Gastrocnemius medialis (tissue), 4 donors: ENCODE data around the gene CASS4. TPM values are rescaled to one million over a fixed set of nuclear protein-coding genes. Genes with fewer than 3 reads are reported as not detected.
"Not testable (repeated sequence)": the region's sequence is repeated elsewhere in the genome, so short reads cannot be mapped to it uniquely, and the experiment has no call there.

ENCODE experiments used
- ATAC-seq, 2 donors: fragments of 150-250 bp; one replicate each; pipeline ENCODE4 v1.9.1; 2016
- DNase-seq, 2 donors: peaks; one replicate each; pipeline ENCODE4 v3.0.0-alpha.2; 2019
- H3K27ac ChIP-seq, 4 donors: fragments of 200-600 bp; sonication (generic); 1 replicate in 1 of 4; 2 replicates in 3 of 4; pipeline ENCODE4 v1.5.1; 2016 to 2018; ENCODE audit warnings: mild to moderate bottlenecking in 2 of 4, moderate library complexity in 1 of 4
- H3K27me3 ChIP-seq, 3 donors: fragments of 200-600 bp; sonication (generic) in 2 of 3; 1 replicate in 1 of 3; 2 replicates in 2 of 3; pipeline versions ENCODE4 v1.5.1 to v1.6.0; 2016 to 2019; ENCODE audit warnings: mild to moderate bottlenecking in 1 of 3, moderate library complexity in 1 of 3
- H3K36me3 ChIP-seq, 2 donors: fragments of 200-600 bp; sonication (generic) in 1 of 2; one replicate each; pipeline ENCODE4 v1.5.1; 2017 to 2018
- H3K4me1 ChIP-seq, 2 donors: fragments of 200-600 bp; sonication (generic) in 1 of 2; one replicate each; pipeline ENCODE4 v1.5.1; 2016 to 2017; ENCODE audit warnings: mild to moderate bottlenecking in 2 of 2
- H3K4me3 ChIP-seq, 4 donors: fragments of 200-600 bp; sonication (generic) in 3 of 4; 1 replicate in 1 of 4; 2 replicates in 3 of 4; pipeline ENCODE4 v1.5.1; 2016 to 2019; ENCODE audit warnings: mild to moderate bottlenecking in 2 of 4
- H3K9me3 ChIP-seq, 3 donors: fragments of 200-600 bp; sonication (generic) in 2 of 3; 1 replicate in 1 of 3; 2 replicates in 2 of 3; pipeline ENCODE4 v1.5.1; 2016 to 2019
- CTCF ChIP-seq, 5 experiments: fragments of 450-650 bp in 3 of 5; fragments of 200-600 bp in 2 of 5; sonication (generic) in 2 of 5; IDR thresholded peaks in 4 of 5; conservative IDR thresholded peaks in 1 of 5; 1 replicate in 4 of 5; 2 replicates in 1 of 5; pipeline ENCODE4 v1.5.1; 2016 to 2019; ENCODE audit warnings: antibody characterized with exemption in 5 of 5, mild to moderate bottlenecking in 3 of 5, moderate library complexity in 3 of 5
- POLR2A ChIP-seq, 2 donors: fragments of 450-650 bp; IDR thresholded peaks; one replicate each; pipeline ENCODE4 v1.6.1; 2017; ENCODE audit warnings: antibody characterized with exemption in 2 of 2, mild to moderate bottlenecking in 2 of 2, moderate library complexity in 2 of 2
- in situ Hi-C, 4 donors: fragments of 200-750 bp; cut with MboI; loops; one replicate each; pipeline versions ENCODE4 v1.15.0 to v1.8.0; 2017; ENCODE audit warnings: low sequenced_read_pairs in 4 of 4
- intact Hi-C: fragments of 100-400 bp; cut with DNase I; formaldehyde crosslinking; loops from one replicate; pipeline ENCODE4 v1.15.1; 2023; ENCODE audit warnings: low total_unique reads
- total RNA-seq, 4 donors: library from RNA; depleted of rRNA; stranded (reverse); fragments of >200 nt; gene quantifications; one replicate each; pipeline versions ENCODE4 v1.1.0 to v1.2.3, GENCODE V29; 2016

CASS4 gene
- total RNA-seq, 4 donors from 2014 or later, result 0.36 to 0.86 (median 0.72) TPM; not detected in 1

DNA sequence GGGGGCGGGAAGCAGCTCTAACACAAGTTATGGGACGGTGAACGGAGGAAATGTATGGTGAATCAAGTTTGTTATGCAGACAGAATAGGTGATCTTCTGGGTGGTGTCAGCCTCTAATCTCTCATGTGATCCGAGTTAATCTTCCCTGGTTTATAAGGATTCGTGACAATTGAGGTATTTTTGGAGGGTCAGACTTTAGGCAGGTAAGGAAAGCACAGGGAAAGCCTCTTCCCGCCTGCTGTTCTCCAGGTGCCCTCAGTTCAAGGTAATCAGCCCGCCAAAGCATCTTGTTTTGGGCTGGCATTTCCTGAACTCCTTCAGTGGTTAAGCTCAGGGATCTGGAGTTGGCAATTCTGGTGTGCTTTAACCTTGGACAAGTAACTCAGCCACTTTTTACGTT, 18.4 kb upstream of the CASS4 start:
- ATAC-seq (no peak), DNase-seq (no peak)
- Histone ChIP-seq H3K4me3 (peak overlapping the region; percentile 82 to 97 (median 86)), H3K4me1 (peaks cover 22 to 23% of the 10 kb centered on the region in 2 donors), H3K27ac (no peak overlapping the region), H3K9me3 (no peaks in the 10 kb centered on the region), H3K36me3 (peaks cover 13 to 34% of the 10 kb centered on the region in 2 donors), H3K27me3 (no peaks in the 10 kb centered on the region)
- intact Hi-C loops, result no loop called here
- TF ChIP-seq POLR2A (IDR thresholded peaks at IDR 0.05) (no peak), CTCF (IDR thresholded peaks at IDR 0.05 in 4 of 5, conservative IDR thresholded peaks at IDR 0.05 in 1 of 5) (no peak)
- in situ Hi-C loops, result loop anchor here in 2 of 4 donors (10.0 to 25.0 kb wide), 2 partner anchors 81 to 1319 kb away; partner anchors contain the start of gene PMEPA1 (in 1 of the 2)

GRCh38 chr20:56395166-56395565, 16.9 kb upstream of the CASS4 start:
- in situ Hi-C loops, result loop anchor here in 3 of 4 donors (5.0 to 25.0 kb wide), 3 partner anchors 67 to 1317 kb away; partner anchors contain the start of gene PMEPA1 (in 1 of the 3)
- Histone ChIP-seq H3K36me3 (peaks cover 17 to 47% of the 10 kb centered on the region in 2 donors), H3K27ac (no peak overlapping the region), H3K9me3 (no peaks in the 10 kb centered on the region), H3K27me3 (no peaks in the 10 kb centered on the region), H3K4me3 (no peak overlapping the region), H3K4me1 (peaks cover 22 to 23% of the 10 kb centered on the region in 2 donors)
- intact Hi-C loops, result no loop called here
- ATAC-seq (no peak), DNase-seq (no peak)
- TF ChIP-seq CTCF (IDR thresholded peaks at IDR 0.05 in 4 of 5, conservative IDR thresholded peaks at IDR 0.05 in 1 of 5) (no peak), POLR2A (IDR thresholded peaks at IDR 0.05) (no peak)

DNA sequence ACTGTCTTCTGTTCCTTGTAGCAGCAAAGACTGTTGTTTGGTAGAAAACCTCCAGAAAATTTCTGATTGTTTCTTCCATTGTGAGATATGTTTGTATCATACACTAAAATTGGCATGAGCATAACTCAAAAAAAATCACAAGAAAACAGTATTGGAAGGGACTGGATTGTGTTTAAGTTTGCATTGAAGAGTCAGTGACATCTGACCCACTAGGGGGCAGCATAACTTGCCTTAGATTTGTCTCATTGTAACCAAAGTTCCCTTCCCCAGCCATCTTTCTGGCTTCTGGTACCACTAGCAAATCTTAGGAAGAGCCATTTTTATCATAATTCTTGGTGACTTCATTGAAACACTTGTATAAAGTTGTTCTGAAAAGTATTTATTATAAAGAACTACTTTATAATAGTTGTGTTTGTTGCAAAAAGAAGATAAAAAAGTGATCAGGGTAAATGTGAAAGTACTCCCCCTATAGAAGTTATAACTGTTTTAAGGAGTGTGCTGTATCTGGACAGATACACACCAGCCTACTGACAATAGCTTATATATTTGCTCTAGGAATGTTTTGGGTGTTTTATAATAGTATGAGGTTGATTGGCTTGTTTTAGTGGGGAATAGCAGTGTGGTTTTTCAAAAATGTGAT, 11.9 kb upstream of the CASS4 start:
- in situ Hi-C loops (no loop called here), intact Hi-C loops (no loop called here)
- H3K4me3 ChIP-seq, result no peak overlapping the region
- TF ChIP-seq CTCF (IDR thresholded peaks at IDR 0.05 in 4 of 5, conservative IDR thresholded peaks at IDR 0.05 in 1 of 5), result peak in 4 of 5 experiments; percentile 27 to 69 (median 48)
- TF ChIP-seq POLR2A (IDR thresholded peaks at IDR 0.05), result no peak
- peaks cover 17 to 80% of the 10 kb centered on the region in 2 donors for H3K36me3 ChIP-seq
- no peak overlapping the region for H3K27ac ChIP-seq
- peaks cover 0 to 2% of the 10 kb centered on the region in 2 donors for H3K4me1 ChIP-seq
- DNase-seq (no peak), ATAC-seq (no peak)
- no peaks in the 10 kb centered on the region for H3K27me3 ChIP-seq
- no peaks in the 10 kb centered on the region for H3K9me3 ChIP-seq

GRCh38 chr20:56403465-56403864, 8.6 kb upstream of the CASS4 start:
- no peaks in the 10 kb centered on the region for H3K9me3 ChIP-seq
- H3K27ac ChIP-seq, result no peak overlapping the region
- ATAC-seq, result no peak
- in situ Hi-C loops, result no loop called here
- peaks cover 9 to 78% of the 10 kb centered on the region in 2 donors for H3K36me3 ChIP-seq
- intact Hi-C loops, result no loop called here
- no peak overlapping the region for H3K4me3 ChIP-seq
- no peaks in the 10 kb centered on the region for H3K27me3 ChIP-seq
- DNase-seq, result no peak
- TF ChIP-seq CTCF (IDR thresholded peaks at IDR 0.05 in 4 of 5, conservative IDR thresholded peaks at IDR 0.05 in 1 of 5) (no peak), POLR2A (IDR thresholded peaks at IDR 0.05) (no peak)
- no peaks in the 10 kb centered on the region for H3K4me1 ChIP-seq

GRCh38 chr20:56405356-56405755, 6.7 kb upstream of the CASS4 start:
- H3K9me3 ChIP-seq, H3K27ac ChIP-seq, ATAC-seq, intact Hi-C loops, H3K4me3 ChIP-seq, DNase-seq, in situ Hi-C loops, H3K4me1 ChIP-seq, H3K27me3 ChIP-seq: not testable (repeated sequence)
- peaks cover 3 to 70% of the 10 kb centered on the region in 2 donors for H3K36me3 ChIP-seq
